ENCODE measurements around the gene OR5F1.

The OR5F1 gene

DNA sequence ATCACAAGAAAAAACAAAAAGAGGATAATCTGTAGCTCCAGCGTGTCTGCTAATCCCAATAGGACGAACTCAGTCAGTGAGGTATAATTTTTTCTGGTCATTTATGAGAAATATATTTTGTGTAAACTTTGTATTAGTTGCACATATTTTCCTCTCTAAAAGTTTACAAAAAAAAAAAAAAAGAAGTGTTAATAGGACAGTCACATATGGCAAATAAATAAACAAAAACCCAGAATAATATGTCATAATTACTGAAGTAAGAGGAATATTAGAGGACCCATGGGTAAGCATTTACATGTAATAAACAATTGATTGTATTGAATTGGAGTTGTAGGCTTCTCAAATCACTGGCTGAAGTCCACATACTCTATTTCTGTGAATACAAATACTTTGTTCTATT lies at the start of gene OR5F1:
TSS of gene OR5F1 (minus strand) at position 101 of the 400 bp plus-strand sequence. CDS start at position 101, 0 bp downstream.
- TF ChIP-seq GATA3 (IDR thresholded peaks at IDR 0.05; ENCODE audit: low read depth, low read length), result no peak
- TF ChIP-seq GATA2 (IDR thresholded peaks at IDR 0.05; ENCODE audit: low read depth, low read length), result no peak

DNA sequence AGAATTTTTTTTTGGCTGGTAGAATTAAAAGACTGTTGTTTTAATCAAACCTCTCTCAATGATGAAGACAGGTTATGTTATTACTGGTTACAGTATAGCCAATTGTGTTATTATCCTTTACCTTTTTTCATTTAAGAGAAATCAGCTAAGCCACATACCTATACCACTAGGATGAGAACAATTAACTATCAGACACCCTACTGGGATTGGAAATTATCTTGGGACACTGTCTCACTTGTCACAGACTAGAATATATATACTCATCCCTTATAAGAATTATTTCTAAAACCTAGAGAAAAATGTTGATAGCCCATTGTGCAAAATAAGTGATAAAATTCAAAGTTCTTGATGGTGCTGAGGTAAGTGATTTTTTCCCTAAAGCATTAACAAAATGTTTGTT lies 32.9 kb upstream of the OR5F1 start, which contains the start of gene OR5AS1:
TSS of gene OR5AS1 (plus strand) at position 301 of the 400 bp plus-strand sequence. CDS start 2,765 bp downstream, outside the sequence.
- TF ChIP-seq GATA2 (IDR thresholded peaks at IDR 0.05; ENCODE audit: low read depth, low read length), result no peak

DNA sequence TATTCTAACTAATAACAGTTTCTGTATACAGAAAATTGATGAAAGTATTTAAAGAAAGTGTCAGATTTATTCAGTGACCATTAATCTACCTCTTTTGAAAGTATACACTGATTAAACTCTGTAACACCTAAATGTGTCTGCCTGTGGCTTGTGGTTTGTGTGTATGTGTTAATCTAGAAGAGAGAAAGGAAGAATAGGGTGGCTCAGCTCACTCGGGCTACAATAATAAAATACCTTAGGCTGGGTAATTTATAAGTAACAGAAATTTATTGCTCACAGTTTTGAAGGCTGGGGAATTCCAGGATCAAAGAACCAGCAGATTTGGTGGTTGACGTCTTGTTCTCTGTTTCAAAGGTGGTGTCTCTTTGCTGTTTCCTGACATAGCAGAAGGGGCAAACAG lies 19.4 kb upstream of the OR5F1 start:
- no peak for TF ChIP-seq GATA2 (IDR thresholded peaks at IDR 0.05; ENCODE audit: low read depth, low read length)
- TF ChIP-seq GATA3 (IDR thresholded peaks at IDR 0.05; ENCODE audit: low read depth, low read length), result no peak

DNA sequence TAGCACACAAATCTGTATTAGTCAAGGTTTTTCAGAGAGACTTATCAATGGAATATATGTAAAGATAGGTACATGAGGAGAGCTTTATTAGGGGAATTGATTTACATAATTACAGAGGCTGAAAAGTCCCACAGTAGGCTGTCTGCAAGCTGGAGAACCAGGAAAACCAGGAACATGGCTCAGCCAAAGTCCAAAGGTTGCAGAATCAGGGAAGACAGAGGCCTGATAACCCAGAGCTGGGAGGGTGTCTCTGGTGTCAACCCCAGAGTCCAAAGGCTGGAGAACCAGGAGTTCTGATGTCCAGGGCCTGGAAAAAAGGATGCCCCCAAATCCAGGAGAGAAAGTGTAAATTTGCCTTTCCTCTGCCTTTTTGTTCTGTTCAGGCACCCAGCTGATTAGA lies 16.3 kb upstream of the OR5F1 start:
- TF ChIP-seq GATA2 (IDR thresholded peaks at IDR 0.05; ENCODE audit: low read depth, low read length) (no peak), GATA3 (IDR thresholded peaks at IDR 0.05; ENCODE audit: low read depth, low read length) (no peak)

DNA sequence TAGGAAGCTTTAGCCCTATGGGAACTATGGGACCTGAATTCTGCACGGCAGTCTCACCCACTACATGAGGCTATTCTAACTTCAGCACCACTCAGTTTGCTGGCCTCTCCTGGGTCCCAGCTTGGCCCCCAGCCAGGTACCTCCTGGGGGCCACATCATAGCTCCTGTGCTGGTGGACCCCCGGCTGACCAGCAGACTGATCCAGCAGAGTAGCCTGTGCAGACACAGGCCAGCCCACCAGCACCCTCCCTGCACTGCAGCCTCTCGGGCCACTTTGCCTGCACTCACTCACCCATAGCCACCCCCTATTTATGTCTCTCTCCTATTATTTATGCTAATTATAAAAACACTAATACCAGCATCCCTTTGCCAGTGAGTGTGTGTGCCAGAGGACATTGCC lies 23.5 kb downstream of the OR5F1 start:
- TF ChIP-seq GATA3 (IDR thresholded peaks at IDR 0.05; ENCODE audit: low read depth, low read length), result no peak
- TF ChIP-seq GATA2 (IDR thresholded peaks at IDR 0.05; ENCODE audit: low read depth, low read length), result no peak

DNA sequence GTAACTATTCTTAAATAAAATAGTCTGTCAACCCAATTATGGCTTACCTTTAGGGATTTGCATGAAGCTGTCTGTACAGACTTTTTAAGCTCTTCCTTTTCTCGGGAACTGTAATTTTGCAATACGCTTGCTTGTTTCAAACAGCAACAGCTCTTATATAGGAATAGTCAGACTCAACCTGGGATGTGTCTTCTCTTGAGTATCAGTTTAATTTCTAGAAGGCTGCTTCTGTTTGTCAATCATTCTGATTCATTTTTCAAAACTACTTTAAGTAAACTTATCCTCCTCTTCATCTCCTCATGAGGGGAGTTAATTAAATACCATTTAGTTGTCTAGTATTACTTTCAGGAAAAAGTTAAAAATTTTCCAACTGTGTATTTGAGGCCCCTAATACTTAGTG lies 24.6 kb downstream of the OR5F1 start, which contains the start of gene OR10AG1:
TSS of gene OR10AG1 (minus strand) at position 101 of the 400 bp plus-strand sequence. CDS start at position 63, 38 bp downstream.
- TF ChIP-seq GATA3 (IDR thresholded peaks at IDR 0.05; ENCODE audit: low read depth, low read length) (no peak), GATA2 (IDR thresholded peaks at IDR 0.05; ENCODE audit: low read depth, low read length) (no peak)

DNA sequence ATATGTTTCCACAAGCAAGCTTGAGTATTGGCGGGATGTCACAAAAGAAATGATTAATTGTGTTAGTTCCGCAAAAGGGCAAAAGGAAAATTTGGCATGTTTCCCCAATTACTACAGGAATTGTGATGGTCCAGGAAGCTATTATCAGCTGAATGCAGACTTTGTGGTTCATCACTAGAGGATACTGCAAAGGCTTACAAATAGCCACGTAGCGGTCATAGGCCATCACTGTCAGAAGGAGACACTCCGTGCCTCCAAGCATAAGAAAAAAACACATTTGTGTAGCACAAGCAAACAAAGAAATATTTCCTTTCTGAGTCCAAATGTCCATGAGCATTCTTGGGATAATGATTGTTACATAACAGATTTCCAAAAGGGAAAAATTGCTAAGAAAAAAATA lies 26.5 kb downstream of the OR5F1 start:
- TF ChIP-seq GATA3 (IDR thresholded peaks at IDR 0.05; ENCODE audit: low read depth, low read length), result no peak
- TF ChIP-seq GATA2 (IDR thresholded peaks at IDR 0.05; ENCODE audit: low read depth, low read length), result no peak

DNA sequence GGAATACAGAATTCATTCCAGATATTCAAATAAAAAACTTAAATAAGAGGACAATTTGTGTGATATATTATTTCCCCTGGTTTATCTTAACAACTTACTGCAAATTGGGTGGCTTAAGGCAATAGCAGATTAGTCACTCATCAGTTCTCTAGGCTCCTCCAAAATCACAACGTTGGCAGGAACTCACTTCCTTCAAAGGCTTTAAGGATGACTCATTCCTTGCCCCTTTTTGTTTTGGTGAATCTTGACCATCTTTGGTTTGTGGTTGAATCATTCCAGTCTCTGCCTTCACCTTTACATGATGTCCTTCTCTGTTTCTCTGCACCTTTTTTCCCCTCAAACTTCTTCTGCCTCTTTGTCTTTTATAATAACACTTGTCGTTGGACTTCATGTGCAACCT lies 28.0 kb downstream of the OR5F1 start:
- TF ChIP-seq GATA2 (IDR thresholded peaks at IDR 0.05; ENCODE audit: low read depth, low read length) (no peak), GATA3 (IDR thresholded peaks at IDR 0.05; ENCODE audit: low read depth, low read length) (no peak)

DNA sequence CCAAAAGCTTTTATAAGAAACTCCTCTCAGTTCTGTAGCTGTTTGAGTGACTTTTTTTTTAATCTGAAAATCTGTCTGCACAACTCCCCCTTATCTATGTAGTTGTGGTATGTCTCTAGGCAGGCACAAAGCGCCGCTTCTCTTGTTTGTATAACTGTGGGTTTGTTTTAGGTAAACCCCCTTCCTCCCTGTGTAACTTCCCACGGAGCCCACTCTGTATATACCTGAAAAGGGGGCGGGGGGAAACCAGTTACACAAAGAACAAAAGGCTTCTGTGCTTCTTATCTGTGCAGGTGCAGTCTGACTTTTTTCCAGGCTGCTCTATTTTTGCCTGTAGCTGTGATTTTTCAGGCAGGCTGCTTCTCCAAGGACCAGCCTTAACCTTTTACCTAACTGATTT lies 37.9 kb downstream of the OR5F1 start:
- TF ChIP-seq GATA2 (IDR thresholded peaks at IDR 0.05; ENCODE audit: low read depth, low read length), result no peak
- no peak for TF ChIP-seq GATA3 (IDR thresholded peaks at IDR 0.05; ENCODE audit: low read depth, low read length)

DNA sequence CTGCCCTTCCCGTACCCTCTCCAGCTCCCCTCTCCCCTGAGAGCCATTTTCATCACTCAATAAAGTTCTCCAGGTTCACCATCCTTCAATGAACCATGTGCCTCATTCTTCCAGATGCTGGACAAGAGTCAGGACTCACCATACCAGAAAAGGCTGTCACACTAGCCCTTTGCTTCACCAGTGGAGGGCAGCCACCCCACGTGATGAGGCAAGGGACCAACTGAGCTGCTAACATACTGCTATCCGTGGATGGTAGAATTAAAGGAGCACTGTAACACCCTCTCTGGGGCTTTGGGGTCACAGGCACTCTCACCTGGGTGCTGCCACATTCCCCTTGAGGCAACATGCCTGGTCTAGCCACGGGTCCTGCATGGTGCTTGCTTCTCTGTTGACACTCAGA lies 45.1 kb downstream of the OR5F1 start:
- TF ChIP-seq GATA3 (IDR thresholded peaks at IDR 0.05; ENCODE audit: low read depth, low read length), result no peak
- TF ChIP-seq GATA2 (IDR thresholded peaks at IDR 0.05; ENCODE audit: low read depth, low read length), result no peak
